Lower leg skin (tissue), 3 donors: ENCODE data around the gene FCER1G.

Source experiments
- CTCF ChIP-seq, 3 donors: fragments of 450-650 bp; IDR thresholded peaks; one replicate each; pipeline ENCODE4 v1.5.1; 2016; ENCODE audit warnings: antibody characterized with exemption in 3 of 3, mild to moderate bottlenecking in 3 of 3, moderate library complexity in 2 of 3
- POLR2A ChIP-seq, 2 donors: fragments of 450-650 bp; IDR thresholded peaks; one replicate each; pipeline ENCODE4 v1.6.1; 2016 to 2017; ENCODE audit warnings: antibody characterized with exemption in 2 of 2, mild to moderate bottlenecking in 1 of 2, moderate library complexity in 1 of 2

- TF ChIP-seq POLR2A (IDR thresholded peaks at IDR 0.05) = no peak
- TF ChIP-seq CTCF (IDR thresholded peaks at IDR 0.05) = no peak
Observed at GRCh38 chr1:161223805-161224694, 9.0 kb downstream of the FCER1G start.
